ENCODE data around the gene ALG1L2. TPM values are rescaled to one million over a fixed set of nuclear protein-coding genes. Genes with fewer than 3 reads are reported as not detected.
"Not testable (repeated sequence)": the region's sequence is repeated elsewhere in the genome, so short reads cannot be mapped to it uniquely, and the experiment has no call there.

Gene ALG1L2
- total RNA-seq (2014; rRNA removed; shearing (Covaris generic)): not detected in 2 replicates

DNA sequence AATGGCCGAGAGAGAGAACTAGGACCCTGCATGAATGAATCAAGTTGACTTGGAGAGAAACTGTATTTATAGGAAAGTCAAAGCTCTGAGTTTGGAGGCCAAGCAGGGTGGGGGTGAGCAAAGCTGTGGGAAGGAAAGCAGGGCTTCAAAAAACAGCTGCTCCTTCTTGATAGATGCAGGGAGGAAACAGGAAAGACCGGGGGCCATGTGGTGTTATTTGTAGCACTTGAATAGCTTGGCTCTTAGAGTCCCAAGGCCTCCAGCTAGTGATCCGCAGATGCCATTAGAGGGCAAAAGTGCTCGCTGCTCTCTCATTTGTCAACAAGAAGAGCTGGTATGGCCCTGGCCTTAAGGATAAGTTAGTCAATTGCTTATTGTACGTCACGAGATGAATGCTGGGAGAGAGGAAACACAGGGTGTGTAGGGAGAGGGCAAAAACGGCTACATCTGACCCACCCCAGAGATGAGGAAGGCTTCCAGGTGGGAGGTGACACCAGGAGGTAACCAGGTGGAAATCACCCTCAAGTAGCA is at the start of gene ALG1L2:
TSS of gene ALG1L2 (plus strand) at position 481 of the 531 bp plus-strand sequence. CDS start 186 bp downstream, outside the sequence.
- no peak for DNase-seq (ENCODE audit: low read depth)

- DNase-seq (ENCODE audit: low read depth): peak; percentile 74
Observed at GRCh38 chr3:130037126-130037815, 44.4 kb upstream of the ALG1L2 start.

DNA sequence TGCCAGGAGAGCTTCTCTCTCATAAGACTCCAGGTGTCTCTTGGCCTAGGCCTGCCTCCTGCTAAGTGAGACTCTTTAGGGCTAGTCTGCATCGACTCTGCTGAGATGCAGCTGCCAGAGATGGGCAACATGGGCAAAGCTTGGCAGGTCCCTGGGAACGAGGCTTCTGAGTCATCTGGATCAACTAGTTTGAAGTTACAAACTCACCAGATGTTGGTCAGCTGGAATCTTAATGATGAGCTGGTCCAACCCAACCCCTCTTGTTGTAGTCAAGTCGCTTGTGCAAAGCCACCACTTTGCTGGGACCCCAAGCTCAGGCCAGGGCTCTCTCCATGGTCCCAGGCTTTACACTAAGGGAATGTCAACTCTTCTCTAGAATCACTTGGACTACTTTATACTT is 38.9 kb upstream of the ALG1L2 start:
- peak; percentile 9 for DNase-seq (ENCODE audit: low read depth)

GRCh38 chr3:130043658-130044057 is 38.0 kb upstream of the ALG1L2 start:
- not testable (repeated sequence) for DNase-seq (ENCODE audit: low read depth)

- DNase-seq (ENCODE audit: low read depth): no peak
Observed at GRCh38 chr3:130044370-130044769, 37.3 kb upstream of the ALG1L2 start.

GRCh38 chr3:130048726-130049125 is 32.9 kb upstream of the ALG1L2 start:
- DNase-seq (ENCODE audit: low read depth): no peak

DNA sequence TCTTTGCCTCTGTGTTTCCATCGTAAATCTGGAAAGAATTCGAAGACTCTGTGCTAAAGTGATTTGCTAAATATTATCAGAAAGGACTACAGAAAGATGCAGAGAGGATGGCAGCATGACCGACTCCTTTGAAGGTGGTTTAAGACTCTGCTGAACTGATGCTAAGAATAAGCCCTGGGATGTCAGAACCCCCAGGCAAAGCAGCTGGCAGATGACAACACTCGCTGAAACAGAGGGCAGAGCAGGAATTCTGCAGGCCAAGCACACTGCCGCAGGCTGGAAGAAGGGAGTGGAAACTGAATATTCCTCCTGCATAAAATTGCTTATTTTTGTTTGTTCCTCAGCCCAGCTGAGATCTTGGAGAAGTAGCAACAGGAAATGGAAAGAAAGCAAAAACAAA is 29.3 kb upstream of the ALG1L2 start:
- peak; percentile 49 for DNase-seq (ENCODE audit: low read depth)

DNA sequence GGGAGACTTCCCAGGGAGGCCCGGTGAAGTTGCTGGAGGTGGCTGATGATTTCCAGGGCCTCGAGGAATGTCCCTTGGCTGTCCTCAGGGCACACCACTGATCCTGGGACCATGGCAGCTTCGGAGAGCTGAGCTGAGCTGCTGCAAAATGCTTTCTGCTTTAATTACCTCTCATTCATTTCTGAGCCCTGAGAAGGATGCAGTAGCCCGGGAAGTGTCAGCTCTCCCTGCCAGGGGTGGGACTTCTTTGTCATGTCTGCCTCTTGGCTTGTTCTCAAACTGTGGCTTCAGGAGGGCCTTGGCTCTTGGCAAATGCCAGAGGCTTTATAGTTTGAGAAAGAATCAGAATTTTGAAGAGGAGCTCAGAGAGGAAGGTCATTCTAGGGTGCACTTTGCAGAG is 28.7 kb upstream of the ALG1L2 start:
- peak; percentile 37 for DNase-seq (ENCODE audit: low read depth)

GRCh38 chr3:130057536-130058266 is 23.9 kb upstream of the ALG1L2 start:
- not testable (repeated sequence) for DNase-seq (ENCODE audit: low read depth)

- DNase-seq (ENCODE audit: low read depth): not testable (repeated sequence)
Observed at GRCh38 chr3:130058267-130058657, 23.4 kb upstream of the ALG1L2 start.

- DNase-seq (ENCODE audit: low read depth): peak; percentile 30
Observed at GRCh38 chr3:130058716-130059115, 22.9 kb upstream of the ALG1L2 start.

DNA sequence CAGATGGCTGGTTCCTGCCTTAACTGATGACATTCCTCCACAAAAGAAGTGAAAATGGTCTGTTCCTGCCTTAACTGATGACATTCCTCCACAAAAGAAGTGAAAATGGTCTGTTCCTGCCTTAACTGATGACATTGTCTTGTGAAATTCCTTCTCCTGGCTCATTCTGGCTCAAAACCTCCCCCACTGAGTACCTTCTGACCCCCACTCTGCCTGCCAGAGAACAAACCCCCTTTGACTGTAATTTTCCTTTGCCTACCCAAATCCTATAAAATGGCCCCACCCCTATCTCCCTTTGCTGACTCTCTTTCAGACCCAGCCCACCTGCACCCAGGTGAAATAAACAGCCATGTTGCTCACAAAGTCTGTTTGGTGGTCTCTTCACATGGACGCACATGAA is 22.5 kb upstream of the ALG1L2 start:
- DNase-seq (ENCODE audit: low read depth): not testable (repeated sequence)

DNA sequence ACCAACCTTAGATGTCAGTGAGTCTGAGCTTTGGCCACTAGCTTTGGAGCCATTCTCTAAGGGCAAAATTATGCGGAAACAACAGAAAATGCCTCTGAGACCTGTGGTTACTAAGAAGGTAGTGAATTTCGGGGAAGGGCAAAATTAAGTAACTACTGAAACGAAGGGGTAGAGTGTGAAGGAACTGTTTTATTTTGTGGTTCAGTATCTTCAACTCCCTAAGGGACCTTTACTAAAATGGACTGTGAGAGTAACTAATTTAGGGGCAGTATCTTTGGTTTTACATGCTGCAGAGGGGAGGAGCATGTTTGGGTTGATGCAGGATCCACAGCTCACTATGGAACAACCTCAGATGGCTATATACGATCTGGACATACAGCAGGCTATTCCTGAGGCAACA is 8.0 kb upstream of the ALG1L2 start:
- no peak for DNase-seq (ENCODE audit: low read depth)

- no peak for DNase-seq (ENCODE audit: low read depth)
Observed at GRCh38 chr3:130077636-130078035, 4.0 kb upstream of the ALG1L2 start.

DNA sequence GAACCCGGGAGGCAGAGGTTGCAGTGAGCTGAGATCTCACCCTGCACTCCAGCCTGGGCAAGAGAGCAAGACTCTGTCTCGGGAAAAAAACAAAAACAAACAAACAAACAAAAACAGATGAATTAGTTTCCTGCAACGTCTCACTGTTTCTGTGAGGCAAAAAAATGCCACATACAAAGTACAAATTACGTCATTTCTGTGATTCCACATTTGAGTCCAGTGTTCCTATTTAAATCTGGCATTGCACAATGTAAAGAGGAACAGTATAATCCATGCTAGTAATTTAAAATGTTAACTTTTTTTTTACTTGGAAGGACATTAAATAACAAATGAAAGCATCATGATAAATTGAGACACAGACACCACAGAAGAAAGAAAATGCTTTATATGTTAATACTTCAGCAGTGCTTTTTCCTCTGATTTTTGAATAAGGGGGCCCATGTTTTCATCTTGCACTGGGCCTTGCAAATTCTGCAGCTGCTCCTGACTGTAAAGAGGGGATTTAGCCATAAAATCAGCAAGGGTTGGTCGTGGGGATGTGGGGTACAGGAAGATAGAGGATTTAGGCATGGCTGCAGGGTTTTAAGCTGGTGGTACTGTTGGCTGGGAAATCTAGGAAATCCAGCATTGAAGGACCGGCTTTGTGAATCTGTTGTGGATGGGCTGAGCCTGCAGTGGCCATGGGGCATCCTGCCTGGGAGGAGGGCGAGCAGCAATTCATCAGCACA is 1.9 kb downstream of the ALG1L2 start:
- not testable (repeated sequence) for DNase-seq (ENCODE audit: low read depth)

DNA sequence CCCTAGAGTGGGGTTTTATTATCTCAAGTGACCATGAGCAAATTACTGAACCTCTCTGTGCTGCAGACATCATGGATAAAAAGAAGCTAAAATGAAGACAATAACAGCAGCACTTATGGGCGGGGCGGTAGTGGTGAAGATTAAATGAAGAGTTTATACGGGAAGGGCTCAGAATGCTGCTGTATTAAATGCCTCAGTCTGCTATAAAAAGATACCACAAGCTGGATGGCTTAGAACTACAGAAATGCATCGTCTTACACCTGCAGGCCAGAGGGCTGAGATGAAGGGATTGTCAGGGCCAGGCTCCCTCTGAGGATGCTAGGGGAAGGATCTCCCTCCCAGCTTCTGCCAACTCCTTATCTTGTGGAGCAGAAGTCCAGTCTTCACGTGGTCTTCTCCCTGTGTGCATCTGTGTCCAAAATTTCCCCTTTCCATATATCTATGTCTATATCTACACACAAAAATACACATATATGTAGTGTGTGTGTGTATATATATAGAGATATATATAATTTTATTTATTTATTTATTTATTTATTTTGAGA is 2.9 kb downstream of the ALG1L2 start:
- DNase-seq (ENCODE audit: low read depth): no peak

- peak; percentile 25 for DNase-seq (ENCODE audit: low read depth)
Observed at GRCh38 chr3:130085881-130086280, 4.2 kb downstream of the ALG1L2 start.

GRCh38 chr3:130086628-130087027 is 5.0 kb downstream of the ALG1L2 start:
- not testable (repeated sequence) for DNase-seq (ENCODE audit: low read depth)

- DNase-seq (ENCODE audit: low read depth): no peak
Observed at GRCh38 chr3:130088061-130088460, 6.4 kb downstream of the ALG1L2 start.

DNA sequence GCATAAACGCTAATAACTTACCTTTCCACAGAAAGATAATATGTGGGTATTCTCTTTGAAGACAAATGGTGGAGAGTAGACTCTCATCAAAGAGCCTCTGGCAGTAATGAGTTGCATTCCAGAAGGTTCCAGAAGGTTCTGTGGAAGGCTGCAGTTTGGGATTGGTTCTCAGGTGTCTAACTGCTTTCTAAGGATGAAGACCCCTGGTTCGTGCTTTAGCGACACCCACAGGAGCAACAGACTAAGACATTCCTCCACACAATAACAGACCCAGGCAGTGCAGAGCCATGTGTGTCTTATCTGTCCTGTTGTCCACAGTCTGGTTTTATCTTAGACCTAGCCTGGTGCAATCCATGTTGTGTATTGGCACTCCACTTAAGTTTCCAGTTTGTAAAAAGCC is 9.1 kb downstream of the ALG1L2 start:
- peak; percentile 18 for DNase-seq (ENCODE audit: low read depth)

DNA sequence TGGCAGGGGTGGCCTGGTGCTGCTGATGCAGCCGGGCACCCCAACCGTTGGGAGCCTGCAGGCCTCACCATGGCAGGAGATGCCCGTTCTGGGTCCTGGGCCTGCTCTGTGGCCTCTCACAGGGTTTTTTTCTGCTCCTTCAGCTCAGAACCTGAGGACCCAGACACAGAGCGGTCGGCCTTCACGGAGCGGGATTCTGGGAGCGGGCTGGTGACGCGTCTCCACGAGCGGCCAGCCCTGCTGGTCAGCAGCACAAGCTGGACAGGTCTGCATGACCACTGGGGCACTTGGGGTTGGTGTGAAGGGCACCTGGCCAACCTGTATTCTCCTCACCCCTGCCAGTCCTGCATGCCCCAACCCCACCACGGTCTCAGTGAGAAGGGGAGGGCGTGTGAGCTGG is 10.3 kb downstream of the ALG1L2 start:
- DNase-seq (ENCODE audit: low read depth): no peak
